ENCODE measurements around the gene SLC25A42.
A peak's percentile ranks its signal among the peaks of the same experiment; 100 is the strongest.
"Not testable (repeated sequence)": the region's sequence is repeated elsewhere in the genome, so short reads cannot be mapped to it uniquely, and the experiment has no call there.

The SLC25A42 gene, protein sequence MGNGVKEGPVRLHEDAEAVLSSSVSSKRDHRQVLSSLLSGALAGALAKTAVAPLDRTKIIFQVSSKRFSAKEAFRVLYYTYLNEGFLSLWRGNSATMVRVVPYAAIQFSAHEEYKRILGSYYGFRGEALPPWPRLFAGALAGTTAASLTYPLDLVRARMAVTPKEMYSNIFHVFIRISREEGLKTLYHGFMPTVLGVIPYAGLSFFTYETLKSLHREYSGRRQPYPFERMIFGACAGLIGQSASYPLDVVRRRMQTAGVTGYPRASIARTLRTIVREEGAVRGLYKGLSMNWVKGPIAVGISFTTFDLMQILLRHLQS

DNA sequence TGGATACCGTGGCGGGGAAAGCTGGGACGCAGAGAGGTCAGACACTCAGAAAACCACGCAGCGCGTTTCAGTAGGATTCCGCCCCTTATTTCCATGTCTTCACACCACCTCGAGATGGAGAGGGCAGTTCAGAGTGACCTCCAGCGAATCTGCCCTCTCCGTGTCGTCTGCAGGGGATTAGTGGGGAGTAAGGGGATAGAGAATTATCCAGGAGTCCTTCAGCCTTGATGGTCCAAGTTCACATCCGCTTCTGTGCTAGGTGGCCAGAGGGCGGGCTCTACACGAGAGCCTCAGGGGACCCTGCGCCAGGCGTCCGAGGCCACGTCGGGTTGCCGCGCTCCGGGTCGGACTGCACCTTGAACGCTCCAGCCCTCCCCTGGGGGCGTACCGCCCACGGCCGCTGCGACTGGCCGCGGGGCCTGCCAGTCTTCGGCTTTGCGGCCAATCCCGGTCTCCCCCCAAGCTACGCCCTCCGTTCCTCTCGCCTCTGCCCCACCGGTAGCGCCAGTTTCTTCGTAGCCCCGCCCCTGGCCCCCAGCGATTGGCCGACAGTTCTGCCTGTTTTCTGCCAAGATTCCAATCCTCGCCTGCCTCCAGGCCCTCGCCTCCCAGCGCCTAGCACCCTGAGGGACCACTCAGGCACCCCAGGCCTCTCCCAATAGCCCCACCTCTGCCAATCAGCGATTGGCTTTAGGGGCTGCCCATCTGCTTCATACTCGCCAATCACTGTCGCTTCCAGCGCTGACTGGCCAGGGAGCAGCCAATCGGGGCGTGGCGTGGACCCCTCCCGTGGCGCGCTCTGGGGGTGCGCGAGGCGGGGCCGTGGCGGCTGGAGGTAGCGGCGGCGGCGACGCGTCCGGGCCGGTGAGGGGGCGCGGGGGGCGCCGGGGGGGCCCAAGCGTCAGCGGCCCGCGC lies at the start of gene SLC25A42:
TSS of gene SLC25A42 (plus strand) at position 812 of the 915 bp plus-strand sequence. CDS start 32,131 bp downstream, outside the sequence.
- Histone ChIP-seq H3K27me3 (replicated peaks; ENCODE audit: control insufficient read depth, insufficient read depth, low read length) (no peaks in the 10 kb centered on the region), H3K9ac (ENCODE audit: low read length) (peak within 1 kb of the TSS; percentile 84), H3K9me3 (ENCODE audit: control insufficient read depth, low read length) (no peaks in the 10 kb centered on the region), H3K4me1 (ENCODE audit: control insufficient read depth, insufficient read depth, low read length) (peaks cover 44% of the 10 kb centered on the region), H3K36me3 (ENCODE audit: control insufficient read depth, insufficient read depth, low read length, severe bottlenecking) (peaks cover 11% of the 10 kb centered on the region), H3K4me3 (ENCODE audit: low read length) (peak within 1 kb of the TSS; percentile 87)
- peak; percentile 100 for DNase-seq (ENCODE audit: low read depth)

DNA sequence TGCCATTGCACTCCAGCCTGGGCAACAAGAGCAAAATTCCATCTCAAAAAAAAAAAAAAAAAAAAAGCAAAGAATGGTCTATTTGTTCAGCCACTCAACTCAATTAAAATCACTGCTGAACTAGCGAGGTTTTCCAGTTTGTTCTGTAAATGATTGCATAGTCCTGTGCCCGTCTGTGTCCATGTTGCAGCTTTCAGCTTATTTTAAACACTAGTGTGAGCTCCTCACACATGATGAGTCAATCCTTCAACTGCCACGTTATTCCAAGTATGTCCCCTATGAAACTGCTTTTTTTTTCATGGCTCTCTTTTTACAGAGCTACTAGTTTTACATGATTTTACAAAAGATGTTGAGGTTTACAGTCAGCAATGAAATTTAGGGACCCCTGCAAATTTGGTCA lies 42.7 kb upstream of the SLC25A42 start:
- no peaks in the 10 kb centered on the region for H3K27me3 ChIP-seq (replicated peaks; ENCODE audit: control insufficient read depth, insufficient read depth, low read length)
- DNase-seq (ENCODE audit: low read depth), result peak; percentile 72
- H3K36me3 ChIP-seq (ENCODE audit: control insufficient read depth, insufficient read depth, low read length, severe bottlenecking), result peaks cover 71% of the 10 kb centered on the region
- H3K4me1 ChIP-seq (ENCODE audit: control insufficient read depth, insufficient read depth, low read length), result peaks cover 9% of the 10 kb centered on the region
- H3K4me3 ChIP-seq (ENCODE audit: low read length), result no peak overlapping the region
- H3K9ac ChIP-seq (ENCODE audit: low read length), result peak overlapping the region; percentile 37
- H3K9me3 ChIP-seq (ENCODE audit: control insufficient read depth, low read length), result no peaks in the 10 kb centered on the region

DNA sequence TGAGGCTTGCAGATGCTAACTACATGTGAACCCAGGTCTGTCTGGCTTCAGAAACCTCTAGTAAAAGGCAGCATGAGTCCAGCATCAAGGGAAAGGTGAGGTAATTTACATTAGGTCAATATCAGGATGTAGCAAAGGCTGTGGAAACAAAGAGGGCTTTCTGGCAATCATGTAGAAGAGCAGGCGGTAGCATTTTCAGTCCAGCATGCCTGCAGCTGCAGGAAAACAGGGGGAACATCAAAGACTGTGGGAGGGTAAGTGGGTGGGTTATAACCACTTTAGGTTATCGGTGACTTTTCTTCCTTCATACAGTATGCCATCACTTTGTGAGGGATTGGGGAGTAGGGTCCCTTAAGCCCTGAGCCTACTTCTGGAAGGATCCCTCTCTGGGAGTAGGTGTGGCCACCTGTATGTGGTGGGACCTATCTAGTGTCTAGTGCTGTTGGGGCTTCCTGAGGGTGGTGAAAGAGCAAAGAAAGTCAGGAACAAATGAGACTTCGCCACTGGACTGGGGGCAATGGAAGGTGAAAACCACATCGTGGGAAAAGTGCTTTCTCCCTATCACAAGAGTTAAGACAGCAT lies 41.3 kb upstream of the SLC25A42 start:
- Histone ChIP-seq H3K4me1 (ENCODE audit: control insufficient read depth, insufficient read depth, low read length) (peaks cover 9% of the 10 kb centered on the region), H3K9ac (ENCODE audit: low read length) (no peak overlapping the region), H3K4me3 (ENCODE audit: low read length) (no peak overlapping the region), H3K9me3 (ENCODE audit: control insufficient read depth, low read length) (no peaks in the 10 kb centered on the region), H3K27me3 (replicated peaks; ENCODE audit: control insufficient read depth, insufficient read depth, low read length) (no peaks in the 10 kb centered on the region), H3K36me3 (ENCODE audit: control insufficient read depth, insufficient read depth, low read length, severe bottlenecking) (peaks cover 71% of the 10 kb centered on the region)
- DNase-seq (ENCODE audit: low read depth), result no peak

DNA sequence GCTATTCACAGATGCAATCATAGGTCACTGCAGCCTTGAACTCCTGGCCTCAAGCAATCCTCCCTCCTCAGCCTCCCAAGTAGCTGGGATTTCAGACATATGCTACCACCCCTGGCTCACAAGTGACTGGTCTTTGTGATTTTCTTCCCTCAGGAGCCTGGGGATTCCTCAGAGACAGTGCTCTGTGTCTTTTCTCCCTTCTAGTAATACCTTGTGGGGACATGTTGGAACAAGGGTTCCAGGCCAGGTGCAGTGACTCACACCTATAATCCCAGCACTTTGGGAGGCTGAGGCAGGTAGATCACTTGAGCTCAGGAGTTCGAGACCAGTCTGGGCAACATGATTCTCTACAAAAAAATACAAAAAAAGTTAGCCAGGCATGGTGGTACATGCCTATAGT lies 40.4 kb upstream of the SLC25A42 start:
- peaks cover 71% of the 10 kb centered on the region for H3K36me3 ChIP-seq (ENCODE audit: control insufficient read depth, insufficient read depth, low read length, severe bottlenecking)
- not testable (repeated sequence) for H3K4me1 ChIP-seq (ENCODE audit: control insufficient read depth, insufficient read depth, low read length); DNase-seq (ENCODE audit: low read depth); H3K9me3 ChIP-seq (ENCODE audit: control insufficient read depth, low read length); H3K4me3 ChIP-seq (ENCODE audit: low read length); H3K27me3 ChIP-seq (replicated peaks; ENCODE audit: control insufficient read depth, insufficient read depth, low read length); H3K9ac ChIP-seq (ENCODE audit: low read length)

DNA sequence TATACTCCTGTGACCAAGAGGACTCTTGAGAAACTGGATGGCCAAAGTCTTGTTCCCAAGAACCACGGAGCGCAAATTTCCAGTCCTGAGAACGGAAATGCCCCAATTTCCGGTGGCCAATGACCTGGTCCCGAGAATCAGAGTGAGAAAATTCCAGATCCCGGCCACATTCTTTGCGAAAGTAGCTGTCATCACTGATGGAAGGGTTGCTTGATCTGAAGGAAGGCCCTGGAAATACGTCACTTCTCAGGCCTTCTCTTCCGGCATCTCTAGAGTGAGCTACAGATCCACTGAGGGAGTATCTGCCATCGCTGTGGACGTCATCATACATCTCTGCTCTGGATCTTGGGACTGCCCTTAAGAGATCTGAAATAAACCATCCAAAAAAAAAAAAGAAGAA lies 37.9 kb upstream of the SLC25A42 start:
- Histone ChIP-seq H3K4me1 (ENCODE audit: control insufficient read depth, insufficient read depth, low read length) (peaks cover 9% of the 10 kb centered on the region), H3K27me3 (replicated peaks; ENCODE audit: control insufficient read depth, insufficient read depth, low read length) (no peaks in the 10 kb centered on the region), H3K9me3 (ENCODE audit: control insufficient read depth, low read length) (no peaks in the 10 kb centered on the region), H3K9ac (ENCODE audit: low read length) (no peak overlapping the region), H3K4me3 (ENCODE audit: low read length) (no peak overlapping the region), H3K36me3 (ENCODE audit: control insufficient read depth, insufficient read depth, low read length, severe bottlenecking) (peaks cover 78% of the 10 kb centered on the region)
- DNase-seq (ENCODE audit: low read depth), result no peak

DNA sequence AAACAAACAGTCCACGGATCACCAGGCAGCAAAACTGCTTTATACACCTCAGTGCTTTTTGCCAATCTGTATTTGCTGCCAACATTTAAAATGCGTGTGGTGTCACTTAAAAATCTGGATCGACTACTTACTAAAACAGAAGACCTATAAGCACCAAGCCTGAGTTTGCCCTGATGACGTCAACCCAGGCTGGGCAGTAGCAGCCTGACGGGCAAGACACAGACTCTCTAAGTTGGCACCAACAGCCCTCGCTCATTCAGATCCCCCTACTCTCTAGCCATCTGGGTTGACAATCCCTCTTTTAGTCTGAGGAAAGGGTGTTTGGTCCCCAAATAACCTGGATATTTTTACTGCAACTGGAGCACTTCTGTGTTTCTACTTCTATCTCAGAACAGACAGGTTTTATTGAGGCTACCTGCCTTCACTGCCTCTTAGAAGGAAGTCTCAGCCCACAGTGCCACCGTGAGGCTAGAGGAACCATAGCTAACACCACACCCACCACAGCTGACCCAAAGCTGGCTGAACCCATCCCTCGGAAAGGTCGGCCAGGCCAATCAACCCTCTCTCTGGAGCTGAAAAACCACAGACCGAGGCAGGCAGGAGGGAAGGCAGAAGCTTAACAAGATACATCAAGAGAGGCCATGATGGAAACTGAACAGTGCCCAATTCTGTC lies 37.4 kb upstream of the SLC25A42 start:
- Histone ChIP-seq H3K36me3 (ENCODE audit: control insufficient read depth, insufficient read depth, low read length, severe bottlenecking) (peaks cover 79% of the 10 kb centered on the region), H3K27me3 (replicated peaks; ENCODE audit: control insufficient read depth, insufficient read depth, low read length) (no peaks in the 10 kb centered on the region), H3K9ac (ENCODE audit: low read length) (no peak overlapping the region), H3K4me3 (ENCODE audit: low read length) (no peak overlapping the region), H3K4me1 (ENCODE audit: control insufficient read depth, insufficient read depth, low read length) (peaks cover 5% of the 10 kb centered on the region), H3K9me3 (ENCODE audit: control insufficient read depth, low read length) (no peaks in the 10 kb centered on the region)
- DNase-seq (ENCODE audit: low read depth), result no peak

DNA sequence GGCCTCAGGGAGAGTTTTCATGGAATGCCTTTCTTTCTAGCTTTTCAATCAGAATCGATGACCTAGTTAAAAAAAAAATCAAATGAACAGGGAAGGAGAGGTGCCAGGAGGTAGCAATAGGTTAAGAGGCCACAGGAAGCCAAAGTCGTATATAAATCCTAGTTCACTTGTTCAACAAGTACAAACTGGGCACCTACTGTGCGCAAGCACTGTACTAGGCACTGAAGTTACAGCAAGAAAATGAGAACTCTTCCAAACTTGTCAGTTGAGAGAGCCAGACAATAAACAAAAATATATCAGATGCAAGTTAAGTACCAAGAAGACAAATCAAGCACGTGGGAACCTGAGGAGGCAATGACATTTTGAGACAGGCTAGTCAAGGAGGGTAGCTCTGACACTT lies 36.6 kb upstream of the SLC25A42 start:
- Histone ChIP-seq H3K36me3 (ENCODE audit: control insufficient read depth, insufficient read depth, low read length, severe bottlenecking) (peaks cover 78% of the 10 kb centered on the region), H3K27me3 (replicated peaks; ENCODE audit: control insufficient read depth, insufficient read depth, low read length) (no peaks in the 10 kb centered on the region), H3K4me3 (ENCODE audit: low read length) (no peak overlapping the region), H3K9ac (ENCODE audit: low read length) (no peak overlapping the region), H3K4me1 (ENCODE audit: control insufficient read depth, insufficient read depth, low read length) (peaks cover 8% of the 10 kb centered on the region), H3K9me3 (ENCODE audit: control insufficient read depth, low read length) (no peaks in the 10 kb centered on the region)
- DNase-seq (ENCODE audit: low read depth), result no peak

DNA sequence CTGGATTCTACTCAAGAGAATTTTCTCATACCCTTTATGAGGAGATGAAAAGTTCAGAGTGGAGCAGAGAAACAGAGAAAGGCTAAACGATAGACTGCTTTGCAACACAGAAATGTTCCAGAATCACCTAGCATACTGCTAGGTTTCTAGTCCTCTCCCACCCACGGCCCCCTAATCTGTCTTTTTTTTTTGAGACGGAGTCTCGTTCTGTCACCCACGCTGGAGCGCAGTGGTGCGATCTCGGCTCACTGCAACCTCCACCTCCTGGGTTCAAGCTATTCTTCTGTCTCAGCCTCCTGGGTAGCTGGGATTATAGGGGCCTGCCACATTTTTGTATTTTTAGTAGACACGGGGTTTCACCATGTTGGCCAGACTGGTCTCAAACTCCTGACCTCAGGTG lies 35.3 kb upstream of the SLC25A42 start:
- H3K9ac ChIP-seq (ENCODE audit: low read length), result no peak overlapping the region
- DNase-seq (ENCODE audit: low read depth), result no peak
- H3K4me1 ChIP-seq (ENCODE audit: control insufficient read depth, insufficient read depth, low read length), result peaks cover 8% of the 10 kb centered on the region
- no peak overlapping the region for H3K4me3 ChIP-seq (ENCODE audit: low read length)
- H3K36me3 ChIP-seq (ENCODE audit: control insufficient read depth, insufficient read depth, low read length, severe bottlenecking), result peaks cover 65% of the 10 kb centered on the region
- H3K27me3 ChIP-seq (replicated peaks; ENCODE audit: control insufficient read depth, insufficient read depth, low read length), result no peaks in the 10 kb centered on the region
- no peaks in the 10 kb centered on the region for H3K9me3 ChIP-seq (ENCODE audit: control insufficient read depth, low read length)

DNA sequence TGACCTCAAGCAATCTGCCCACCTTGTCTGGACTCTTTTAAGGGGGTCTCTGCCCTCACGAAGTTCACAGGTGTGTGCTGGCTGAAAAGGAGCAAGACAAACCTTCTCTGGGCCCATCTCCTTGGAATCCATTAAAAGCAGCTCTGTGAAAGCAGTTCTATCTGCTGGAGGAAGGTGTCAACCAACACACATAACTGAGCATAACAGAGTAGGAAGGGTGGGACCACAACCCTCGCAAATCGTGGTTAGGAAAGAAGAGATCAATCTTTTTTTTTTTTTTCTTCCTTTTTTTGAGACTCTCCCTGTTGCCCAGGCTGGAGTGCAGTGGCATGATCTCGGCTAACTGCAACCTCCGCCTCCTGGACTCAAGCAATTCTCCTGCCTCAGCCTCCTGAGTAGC lies 31.9 kb upstream of the SLC25A42 start:
- H3K9ac ChIP-seq (ENCODE audit: low read length), result peak overlapping the region; percentile 98
- H3K4me1 ChIP-seq (ENCODE audit: control insufficient read depth, insufficient read depth, low read length), result peaks cover 15% of the 10 kb centered on the region
- H3K9me3 ChIP-seq (ENCODE audit: control insufficient read depth, low read length), result no peaks in the 10 kb centered on the region
- no peak for DNase-seq (ENCODE audit: low read depth)
- H3K4me3 ChIP-seq (ENCODE audit: low read length), result peak overlapping the region; percentile 96
- H3K27me3 ChIP-seq (replicated peaks; ENCODE audit: control insufficient read depth, insufficient read depth, low read length), result no peaks in the 10 kb centered on the region
- peaks cover 31% of the 10 kb centered on the region for H3K36me3 ChIP-seq (ENCODE audit: control insufficient read depth, insufficient read depth, low read length, severe bottlenecking)

DNA sequence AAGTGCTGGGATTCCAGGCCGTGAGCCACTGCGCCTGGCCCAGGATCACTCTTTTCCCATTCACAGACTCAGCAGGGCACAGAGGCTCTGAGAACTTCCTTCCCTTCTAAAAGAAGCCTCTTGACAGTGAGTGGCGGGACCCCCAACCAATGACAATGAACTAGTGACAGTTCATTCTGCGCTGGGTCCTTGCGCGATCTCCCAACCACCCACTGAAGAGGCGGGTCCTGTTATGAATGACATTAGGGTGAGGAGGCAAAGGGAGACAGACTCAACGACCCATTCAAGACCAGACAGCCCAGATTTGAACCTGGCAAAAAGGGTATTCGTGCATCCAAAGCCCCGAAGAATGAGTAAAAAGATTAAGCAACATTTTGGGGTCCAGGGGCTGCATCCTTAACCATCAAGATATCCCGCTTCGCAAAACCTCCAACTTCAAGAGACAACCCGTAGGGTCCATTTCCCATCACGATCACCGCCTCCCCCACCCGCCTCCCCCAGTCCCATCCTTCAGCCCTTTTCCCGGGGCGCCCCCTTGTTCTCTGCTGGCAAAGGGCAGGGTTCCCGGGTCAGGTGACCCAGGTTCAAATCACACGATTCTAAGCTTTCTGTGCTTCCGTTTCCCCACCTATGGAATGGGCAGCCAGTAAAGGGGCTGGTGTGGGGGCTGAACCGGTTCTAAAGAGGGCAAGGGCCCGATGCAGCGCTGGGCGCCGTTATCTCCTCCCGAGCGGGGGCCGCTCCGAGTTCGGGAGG lies 31.2 kb upstream of the SLC25A42 start:
- Histone ChIP-seq H3K27me3 (replicated peaks; ENCODE audit: control insufficient read depth, insufficient read depth, low read length) (no peaks in the 10 kb centered on the region), H3K4me3 (ENCODE audit: low read length) (peak overlapping the region; percentile 96), H3K4me1 (ENCODE audit: control insufficient read depth, insufficient read depth, low read length) (peaks cover 15% of the 10 kb centered on the region), H3K36me3 (ENCODE audit: control insufficient read depth, insufficient read depth, low read length, severe bottlenecking) (peaks cover 26% of the 10 kb centered on the region), H3K9ac (ENCODE audit: low read length) (peak overlapping the region; percentile 98), H3K9me3 (ENCODE audit: control insufficient read depth, low read length) (no peaks in the 10 kb centered on the region)
- peak; percentile 83 for DNase-seq (ENCODE audit: low read depth)

All from adipocyte (in vitro differentiated cells).